C4-2B (cell line): Measurements from ENCODE around the gene CABP2.
"Not testable (repeated sequence)": the region's sequence is repeated elsewhere in the genome, so short reads cannot be mapped to it uniquely, and the experiment has no call there.

Experiments used
- H3K27ac ChIP-seq: fragments of 450-650 bp; 2 replicates; pipeline ENCODE4 v1.5.1; 2017
- ZFX ChIP-seq: fragments of 450-650 bp; IDR thresholded peaks from 2 replicates; pipeline ENCODE4 v1.6.1; 2017
- TF ChIP-seq, protein P1 (sequence below): fragments of 450-650 bp; conservative IDR thresholded peaks from 2 replicates; pipeline ENCODE4 v1.5.1; 2017; ENCODE audit warnings: mild to moderate bottlenecking

The CABP2 gene

DNA sequence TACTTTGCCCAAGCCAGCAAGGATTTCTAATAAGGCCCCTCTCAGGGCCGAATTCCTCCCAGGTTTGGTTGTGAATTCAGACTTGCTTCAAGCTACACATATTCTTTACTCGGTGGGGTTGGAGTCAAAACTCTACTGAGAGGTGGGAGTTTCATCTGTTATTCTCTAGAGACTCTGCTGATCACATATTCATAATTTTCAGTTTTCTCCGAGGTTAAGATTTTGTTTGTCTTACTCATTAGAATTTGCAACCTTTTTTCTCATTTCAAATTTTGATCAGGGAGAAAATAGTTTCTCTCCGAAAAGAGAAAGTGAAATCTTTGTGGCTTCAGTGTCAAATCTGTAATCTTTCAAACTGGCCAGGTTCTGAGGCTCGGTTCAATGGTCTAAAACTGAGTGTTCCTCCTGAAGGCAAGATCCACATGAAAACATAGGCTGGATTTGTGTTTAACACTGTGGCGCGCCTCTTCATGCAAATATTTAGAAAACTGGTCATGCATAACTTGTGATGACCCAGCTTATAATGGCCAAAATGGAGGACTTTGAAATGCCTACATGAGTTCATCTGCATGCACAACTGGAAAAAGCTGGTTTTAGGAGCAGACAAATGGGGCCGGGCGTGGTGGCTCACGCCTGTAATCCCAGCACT is 38.8 kb upstream of the CABP2 start:
- H3K27ac ChIP-seq = no peak overlapping the region

DNA sequence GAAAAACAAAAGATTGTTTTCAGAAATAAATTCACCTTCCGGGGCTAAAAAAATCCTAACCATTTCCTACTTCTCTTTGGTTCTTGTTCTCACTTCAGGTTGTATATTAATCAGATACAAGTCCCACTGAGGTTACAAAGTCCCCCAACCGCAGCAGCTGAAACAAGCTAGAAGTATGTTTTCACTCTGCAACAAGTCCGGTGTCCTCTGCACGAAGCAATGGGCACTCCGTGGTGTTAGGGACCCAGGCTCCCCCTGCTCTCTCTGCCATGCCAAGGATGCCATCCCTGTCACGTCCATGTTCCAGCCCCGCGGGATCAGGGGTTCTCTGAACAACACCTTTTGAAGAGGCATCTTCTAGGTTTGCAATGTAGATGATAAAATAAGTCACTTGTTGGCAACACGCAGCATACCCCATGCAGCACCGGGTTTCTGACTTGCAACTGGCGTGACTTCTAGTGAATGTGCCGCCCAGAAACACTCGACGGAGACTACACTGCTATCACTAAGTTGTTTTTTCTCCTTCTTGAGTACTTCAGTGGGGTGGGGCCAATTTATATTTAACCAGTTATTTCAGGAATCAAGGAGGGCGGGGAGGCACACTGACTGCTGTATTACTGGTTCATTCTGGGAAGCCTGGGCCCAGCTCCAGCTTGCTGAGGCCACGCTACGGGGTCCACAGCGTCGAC is 35.0 kb upstream of the CABP2 start:
- no peak overlapping the region for H3K27ac ChIP-seq
- TF ChIP-seq ZFX = no peak
- TF ChIP-seq, protein P1, sequence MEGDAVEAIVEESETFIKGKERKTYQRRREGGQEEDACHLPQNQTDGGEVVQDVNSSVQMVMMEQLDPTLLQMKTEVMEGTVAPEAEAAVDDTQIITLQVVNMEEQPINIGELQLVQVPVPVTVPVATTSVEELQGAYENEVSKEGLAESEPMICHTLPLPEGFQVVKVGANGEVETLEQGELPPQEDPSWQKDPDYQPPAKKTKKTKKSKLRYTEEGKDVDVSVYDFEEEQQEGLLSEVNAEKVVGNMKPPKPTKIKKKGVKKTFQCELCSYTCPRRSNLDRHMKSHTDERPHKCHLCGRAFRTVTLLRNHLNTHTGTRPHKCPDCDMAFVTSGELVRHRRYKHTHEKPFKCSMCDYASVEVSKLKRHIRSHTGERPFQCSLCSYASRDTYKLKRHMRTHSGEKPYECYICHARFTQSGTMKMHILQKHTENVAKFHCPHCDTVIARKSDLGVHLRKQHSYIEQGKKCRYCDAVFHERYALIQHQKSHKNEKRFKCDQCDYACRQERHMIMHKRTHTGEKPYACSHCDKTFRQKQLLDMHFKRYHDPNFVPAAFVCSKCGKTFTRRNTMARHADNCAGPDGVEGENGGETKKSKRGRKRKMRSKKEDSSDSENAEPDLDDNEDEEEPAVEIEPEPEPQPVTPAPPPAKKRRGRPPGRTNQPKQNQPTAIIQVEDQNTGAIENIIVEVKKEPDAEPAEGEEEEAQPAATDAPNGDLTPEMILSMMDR = no peak

More for the DNA sequence above, 38.8 kb upstream of the CABP2 start:
- TF ChIP-seq, protein P1 = no peak
- TF ChIP-seq ZFX = no peak

DNA sequence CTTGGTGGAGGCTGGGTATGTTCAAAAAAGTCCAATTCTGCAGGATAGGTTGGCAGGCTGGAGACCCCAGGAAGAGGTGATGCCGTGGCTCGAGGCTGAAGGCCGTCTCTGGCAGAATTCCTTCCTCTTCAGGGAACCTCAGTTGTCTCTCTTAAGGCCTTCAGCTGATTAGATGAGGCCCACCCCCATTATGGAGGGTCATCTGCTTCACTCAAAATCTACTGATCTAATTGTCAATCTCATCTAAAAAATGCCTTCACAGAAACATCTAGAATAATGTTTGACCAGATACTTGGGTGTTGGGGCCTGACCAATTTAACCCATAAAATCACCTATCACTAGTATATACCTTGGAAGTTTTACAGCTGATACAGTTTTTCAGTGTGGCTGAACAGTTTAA is 33.0 kb upstream of the CABP2 start:
- no peak for TF ChIP-seq ZFX
- TF ChIP-seq, protein P1 = no peak

DNA sequence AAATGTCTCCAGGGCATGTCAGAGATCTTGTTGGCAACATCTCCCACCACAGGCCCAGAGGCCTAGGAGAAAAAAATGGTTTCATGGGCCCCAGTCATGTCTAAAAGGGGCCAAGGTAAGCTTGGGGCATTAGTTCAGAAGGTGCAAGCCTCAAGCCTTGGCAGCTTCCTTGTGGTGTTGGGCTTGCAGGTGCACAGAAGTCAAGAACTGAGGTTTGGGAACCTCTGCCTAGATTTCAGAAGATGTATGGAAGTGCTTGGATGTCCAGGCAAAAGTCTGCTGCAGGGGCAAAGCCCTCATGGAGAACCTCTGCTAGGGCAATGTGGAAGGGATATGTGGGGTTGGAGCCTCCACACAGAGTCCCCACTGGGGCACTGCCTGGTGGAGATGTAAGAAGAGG is 28.5 kb upstream of the CABP2 start:
- H3K27ac ChIP-seq = not testable (repeated sequence)

More for the DNA sequence above, 33.0 kb upstream of the CABP2 start:
- H3K27ac ChIP-seq = no peak overlapping the region

DNA sequence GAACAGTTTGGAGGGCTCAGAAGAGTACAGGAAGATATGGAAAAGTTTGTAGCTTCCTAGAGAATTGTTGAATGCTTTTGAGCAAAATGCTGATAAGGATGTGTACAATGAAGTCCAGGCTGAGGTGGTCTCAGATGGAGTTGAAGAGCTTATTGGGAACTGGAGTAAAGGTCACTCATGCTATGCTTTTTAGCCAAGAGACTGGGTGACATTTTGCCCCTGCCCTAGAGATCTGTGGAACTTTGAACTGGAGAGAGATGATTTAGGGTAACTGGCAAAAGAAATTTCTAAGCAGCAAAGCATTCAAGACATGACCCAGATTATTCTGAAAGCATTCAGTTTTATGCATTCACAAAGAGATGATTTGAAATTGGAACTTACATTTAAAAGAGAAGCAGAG is 27.9 kb upstream of the CABP2 start:
- no peak overlapping the region for H3K27ac ChIP-seq
- TF ChIP-seq ZFX = no peak
- TF ChIP-seq, protein P1 = no peak

DNA sequence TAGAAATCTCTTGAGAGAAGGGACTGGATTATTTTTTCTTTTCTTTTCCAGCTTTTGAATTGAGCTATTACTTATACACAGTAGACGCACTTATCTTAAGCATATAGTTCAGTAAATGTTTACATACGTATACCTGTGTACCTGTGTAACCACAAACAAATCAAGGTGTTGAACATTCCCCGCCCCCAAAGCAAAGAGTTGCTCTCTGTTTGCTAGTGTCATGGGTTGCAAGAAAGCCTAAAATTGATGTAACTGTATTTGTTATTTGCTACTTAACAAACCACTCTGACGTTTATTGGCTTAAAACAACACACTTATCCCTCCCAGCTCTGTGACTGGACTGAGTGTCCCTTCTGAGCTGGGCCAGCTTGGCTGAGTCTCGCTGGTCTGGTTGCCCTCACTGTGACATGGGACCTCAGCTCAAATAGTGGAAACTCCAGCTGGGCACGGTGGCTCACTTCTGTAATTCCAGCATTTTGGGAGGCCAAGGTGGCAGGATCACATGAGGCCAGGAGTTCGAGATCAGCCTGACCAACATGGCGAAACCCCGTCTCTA is 25.4 kb upstream of the CABP2 start:
- TF ChIP-seq, protein P1 = no peak
- no peak for TF ChIP-seq ZFX
- peak overlapping the region; percentile 57 for H3K27ac ChIP-seq

DNA sequence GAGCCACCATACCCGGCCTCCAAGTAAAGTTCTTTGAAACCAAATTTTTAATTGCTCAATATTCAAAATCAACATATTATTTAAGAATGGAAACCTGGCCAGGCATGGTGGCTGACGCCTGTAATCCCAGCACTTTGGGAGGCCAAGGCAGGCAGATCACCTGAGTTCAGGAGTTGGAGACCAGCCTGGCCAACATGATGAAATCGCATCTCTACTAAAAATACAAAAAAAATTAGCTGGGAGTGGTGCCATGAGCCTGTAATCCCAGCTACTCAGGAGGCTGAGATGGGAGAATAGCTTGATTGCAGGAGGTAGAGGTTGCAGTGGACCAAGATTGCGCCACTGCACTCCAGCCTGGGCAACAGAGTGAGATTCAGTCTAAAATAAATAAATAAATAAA is 24.9 kb upstream of the CABP2 start:
- H3K27ac ChIP-seq = peak overlapping the region; percentile 8; the same call in 1 of the 2 replicates

DNA sequence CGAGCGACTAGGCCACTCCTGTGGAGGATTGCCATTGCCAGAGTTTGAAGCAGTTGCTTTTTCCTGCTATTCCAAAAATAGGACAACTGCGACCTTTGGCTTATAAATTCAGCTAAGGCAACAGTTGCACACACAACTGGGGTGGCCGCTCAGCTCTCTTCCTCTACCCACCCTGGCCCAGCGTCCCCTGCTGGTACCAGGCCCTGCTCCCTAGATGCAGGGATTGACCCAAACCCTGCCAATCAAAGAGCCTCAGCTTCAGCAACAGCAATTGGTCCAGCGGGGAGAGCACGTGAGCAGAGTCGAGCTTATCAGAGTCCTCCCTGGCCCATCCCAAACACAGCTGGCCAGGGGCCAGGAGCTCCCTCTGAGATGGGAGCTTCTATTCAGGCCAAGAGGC is 22.0 kb upstream of the CABP2 start:
- no peak for TF ChIP-seq ZFX
- TF ChIP-seq, protein P1 = no peak
- H3K27ac ChIP-seq = no peak overlapping the region
